IMR-90 (cell line): Measurements from ENCODE around the gene TRMT1. TPM values are rescaled to one million over a fixed set of nuclear protein-coding genes. Genes with fewer than 3 reads are reported as not detected.

ENCODE experiments used
- ATAC-seq: fragments of 200-7000 bp; cut with Tn5 transposase; 2 replicates; pipeline ENCODE4 v1.9.1; 2020; ENCODE audit warnings: low read depth, mild to moderate bottlenecking, moderate library complexity
- BruUV-seq: library from RNA; stranded (reverse); fragments of 400-500 nt; replicated peaks from 2 replicates; lab custom pipeline; 2021; lab: Mats Ljungman, UMichigan
- CTCF ChIA-PET: fragments of 300-600 bp; formaldehyde crosslinking; extraction: SDS; loops from one replicate; lab custom pipeline; 2021; ENCODE audit warnings: antibody characterized with exemption; lab: Yijun Ruan, JAX
- POLR2A ChIA-PET: fragments of 300-600 bp; sonication (Branson Sonifier 250); formaldehyde crosslinking; loops from one replicate; lab custom pipeline; 2022; ENCODE audit warnings: antibody characterized with exemption; ENCODE audit not compliant: unreplicated experiment; lab: Charles Lee
- DNase-seq: peaks from one replicate; pipeline ENCODE4 v3.0.0; 2013
- H2AFZ ChIP-seq: replicated peaks from 2 replicates; pipeline ENCODE3; 2013; ENCODE audit warnings: low read length, mild to moderate bottlenecking; ENCODE audit not compliant: poor library complexity
- H2AK5ac ChIP-seq: 2 replicates; pipeline ENCODE4 v1.6.1; 2013; ENCODE audit warnings: low read depth, low read length, inconsistent platforms
- H2AK9ac ChIP-seq: replicated peaks from 2 replicates; pipeline ENCODE3; 2013; ENCODE audit warnings: mild to moderate bottlenecking, low read depth, low read length, moderate library complexity; ENCODE audit not compliant: poor library complexity
- H2BK120ac ChIP-seq: 2 replicates; pipeline ENCODE4 v1.6.1; 2013; ENCODE audit warnings: low read depth, low read length, inconsistent platforms
- H2BK15ac ChIP-seq: 3 replicates; pipeline ENCODE4 v1.6.1; 2013; ENCODE audit warnings: low read depth, low read length, inconsistent platforms
- H2BK20ac ChIP-seq: 2 replicates; pipeline ENCODE4 v1.6.1; 2013; ENCODE audit warnings: low read depth, mild to moderate bottlenecking, inconsistent platforms, low read length, moderate library complexity
- H2BK5ac ChIP-seq: 2 replicates; pipeline ENCODE4 v1.6.1; 2013; ENCODE audit warnings: mild to moderate bottlenecking, low read depth, low read length, inconsistent platforms; ENCODE audit not compliant: poor library complexity, severe bottlenecking
- H3K14ac ChIP-seq: replicated peaks from 2 replicates; pipeline ENCODE4 v1.6.1; 2013; ENCODE audit warnings: low read depth, low read length, inconsistent platforms
- H3K18ac ChIP-seq: 2 replicates; pipeline ENCODE4 v1.6.1; 2013; ENCODE audit warnings: low read depth, low read length, control low read depth
- H3K23ac ChIP-seq: 2 replicates; pipeline ENCODE4 v1.6.1; 2013; ENCODE audit warnings: low read depth, low read length, inconsistent platforms
- H3K27ac ChIP-seq: 2 replicates; pipeline ENCODE4 v1.5.1; 2013; ENCODE audit warnings: mild to moderate bottlenecking, control low read depth, low read length; ENCODE audit not compliant: insufficient read depth
- H3K27me3 ChIP-seq: 2 replicates; pipeline ENCODE4 v1.6.1; 2013; ENCODE audit warnings: low read length; ENCODE audit not compliant: control insufficient read depth, insufficient read depth
- H3K36me3 ChIP-seq: 2 replicates; pipeline ENCODE4 v1.6.1; 2013; ENCODE audit warnings: low read length, mixed read lengths; ENCODE audit not compliant: control insufficient read depth, insufficient read depth
- H3K4ac ChIP-seq: 2 replicates; pipeline ENCODE4 v1.6.1; 2013; ENCODE audit warnings: low read depth, low read length, inconsistent platforms
- H3K4me1 ChIP-seq: 2 replicates; pipeline ENCODE4 v1.6.1; 2013; ENCODE audit warnings: low read length, mixed read lengths; ENCODE audit not compliant: control insufficient read depth, insufficient read depth
- H3K4me2 ChIP-seq: 2 replicates; pipeline ENCODE4 v1.6.1; 2013; ENCODE audit warnings: low read depth, mild to moderate bottlenecking, control low read depth, low read length, moderate library complexity
- H3K4me3 ChIP-seq: 2 replicates; pipeline ENCODE4 v1.5.1; 2013; ENCODE audit warnings: low read depth, mild to moderate bottlenecking, control low read depth, low read length, moderate library complexity; ENCODE audit not compliant: insufficient read depth
- H3K56ac ChIP-seq: 2 replicates; pipeline ENCODE4 v1.6.1; 2013; ENCODE audit warnings: low read length, inconsistent platforms; ENCODE audit not compliant: insufficient read depth; ENCODE audit errors: extremely low read depth
- H3K79me1 ChIP-seq, 2 experiments: 2 replicates each; pipeline ENCODE4 v1.6.1; 2013; ENCODE audit warnings: low read length in 2 of 2, inconsistent platforms in 1 of 2, low read depth in 1 of 2
- H3K9ac ChIP-seq: 2 replicates; pipeline ENCODE4 v1.6.1; 2013; ENCODE audit warnings: low read depth, low read length, control low read depth
- H3K9me1 ChIP-seq: 2 replicates; pipeline ENCODE4 v1.6.1; 2013; ENCODE audit warnings: low read length, inconsistent platforms; ENCODE audit not compliant: insufficient read depth
- H3K9me3 ChIP-seq: 2 replicates; pipeline ENCODE4 v1.6.1; 2013; ENCODE audit warnings: low read length; ENCODE audit not compliant: control insufficient read depth, insufficient read depth
- H4K20me1 ChIP-seq: 2 replicates; pipeline ENCODE4 v1.6.1; 2013; ENCODE audit warnings: low read length, inconsistent platforms; ENCODE audit not compliant: insufficient read depth
- H4K5ac ChIP-seq: 2 replicates; pipeline ENCODE4 v1.6.1; 2013; ENCODE audit warnings: mild to moderate bottlenecking, low read depth, low read length, control low read depth
- H4K8ac ChIP-seq, 2 experiments: 2 replicates each; pipeline ENCODE4 v1.6.1; 2013; ENCODE audit warnings: low read depth in 2 of 2, low read length in 2 of 2, control low read depth in 1 of 2, inconsistent platforms in 1 of 2
- H4K91ac ChIP-seq: 2 replicates; pipeline ENCODE4 v1.6.1; 2013; ENCODE audit warnings: low read depth, low read length, inconsistent platforms; ENCODE audit not compliant: insufficient read depth
- RFX5 ChIP-seq: IDR thresholded peaks from 2 replicates; pipeline ENCODE4 v1.8.0; 2012; ENCODE audit warnings: low read depth, mild to moderate bottlenecking, low read length, moderate library complexity
- WGBS, 2 experiments: methylation state at CpG; one replicate each; pipeline versions ENCODE4 v1.1.5 to v1.1.7; 2013; ENCODE audit warnings: missing lambda C conversion rate in 2 of 2; ENCODE audit not compliant: insufficient read length in 1 of 2; ENCODE audit errors: extremely low coverage in 2 of 2; 5-methylcytosine and 5-hydroxymethylcytosine counted together
- dilution Hi-C: fragments of 300-500 bp; cut with HindIII; formaldehyde crosslinking; loops from one replicate; pipeline ENCODE4 v1.14.3; 2018; ENCODE audit warnings: low sequenced_read_pairs; ENCODE audit not compliant: unreplicated experiment
- in situ Hi-C: fragments of 300-500 bp; cut with MboI; formaldehyde crosslinking; loops from 3 replicates; pipeline ENCODE4 v1.14.3; 2019; ENCODE audit warnings: low sequenced_read_pairs, inconsistent platforms, mixed read lengths
- intact Hi-C: fragments of 100-400 bp; cut with micrococcal nuclease; formaldehyde crosslinking; loops from 2 replicates; pipeline ENCODE4 v1.10.0; 2022
- polyA plus RNA-seq, 3 experiments: library from polyadenylated mRNA; depleted of rRNA; stranded (reverse); fragments of >200 nt; gene quantifications; 2 replicates each; pipeline ENCODE4 v1.2.3, GENCODE V29; 2012; ENCODE audit warnings: low replicate concordance in 1 of 3
- total RNA-seq: library from RNA; depleted of rRNA; stranded (reverse); fragments of >200 nt; gene quantifications from 2 replicates; pipeline ENCODE4 v1.2.3, GENCODE V29; 2012

TRMT1 gene
- total and polyA plus RNA-seq, 2 of the 4 experiments (the other 2 are of a cell fraction): 28.3 to 56.0 TPM

DNA sequence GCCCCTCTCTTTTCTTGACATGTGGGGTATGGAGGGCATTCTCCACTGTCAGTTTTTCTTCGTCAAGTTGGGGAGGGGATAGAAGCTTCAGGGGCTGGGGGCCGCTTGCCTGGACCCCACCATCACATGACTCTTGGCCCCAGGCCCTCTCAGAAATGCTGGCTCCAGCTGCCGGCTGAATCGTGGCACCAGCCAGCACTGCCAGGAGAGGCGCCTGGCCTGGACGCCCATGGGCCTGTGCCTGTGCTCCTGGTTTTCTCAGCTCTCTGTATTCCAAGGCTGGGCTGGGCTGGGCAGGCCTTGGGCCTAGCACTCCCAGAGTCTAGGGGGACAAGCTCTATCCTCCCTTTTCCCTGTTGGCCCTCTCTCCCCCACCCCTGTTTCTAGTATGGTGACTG lies 52.4 kb downstream of the TRMT1 start:
- H3K4me3 ChIP-seq: no peak overlapping the region
- no peak overlapping the region for H2BK15ac ChIP-seq
- 0 out of 2 replicates have a peak, but pooled peaks cover 4% of the 10 kb centered on the region for H3K9me1 ChIP-seq
- no peak overlapping the region for H4K91ac ChIP-seq
- H4K20me1 ChIP-seq: peaks cover 29% of the 10 kb centered on the region; the same call in 1 of the 2 replicates
- H3K9me3 ChIP-seq: no peaks in the 10 kb centered on the region
- no peak overlapping the region for H2AK5ac ChIP-seq
- no peak overlapping the region for H4K5ac ChIP-seq
- H3K27ac ChIP-seq: no peak overlapping the region
- CTCF ChIA-PET: interaction anchor here (1.3 to 1.4 kb wide), 2 partner anchors 30 to 86 kb away, joined by 3 to 4 read pairs; no protein-coding TSS in a partner anchor
- DNase-seq: no peak
- ATAC-seq: no peak
- in situ Hi-C loops (no loop called here), intact Hi-C loops (loop anchor here (5.0 kb wide), 1 partner anchor 67 kb away; the partner anchor contains the start of gene NFIX), dilution Hi-C loops (no loop called here)
- H3K14ac ChIP-seq: no peak overlapping the region
- no peak overlapping the region for H3K9ac ChIP-seq
- 57% methylated on average over 3 of the region's 6 CpGs; no CpG with 5 or more reads in 1 of the 2 experiments for WGBS, 2 experiments
- H2AK9ac ChIP-seq: no peak overlapping the region
- H3K79me1 ChIP-seq: peaks cover 48 to 84% of the 10 kb centered on the region in 2 experiments
- no peak overlapping the region for H2BK20ac ChIP-seq
- no TSS peak for BruUV-seq
- H3K4ac ChIP-seq: no peak overlapping the region
- H4K8ac ChIP-seq: no peak overlapping the region
- H3K4me2 ChIP-seq: no peak overlapping the region
- no peak overlapping the region for H3K18ac ChIP-seq
- peaks cover 12% of the 10 kb centered on the region for H3K36me3 ChIP-seq
- H2BK5ac ChIP-seq: no peak overlapping the region
- no peaks in the 10 kb centered on the region for H3K27me3 ChIP-seq
- no peak overlapping the region for H2AFZ ChIP-seq
- no peak for TF ChIP-seq RFX5
- H3K56ac ChIP-seq: no peak overlapping the region
- no peak overlapping the region for H2BK120ac ChIP-seq
- H3K4me1 ChIP-seq: peaks cover 22% of the 10 kb centered on the region
- POLR2A ChIA-PET: no interaction called here
- no peak overlapping the region for H3K23ac ChIP-seq
